SU-DHL-6 (cell line): Measurements from ENCODE around the gene PRPSAP1.

Experiments
- CTCF ChIP-seq: fragments of 200-600 bp; sonication (generic); IDR thresholded peaks from one replicate; pipeline ENCODE4 v1.5.1; 2017; ENCODE audit warnings: antibody characterized with exemption, mild to moderate bottlenecking, low read length, moderate library complexity; ENCODE audit not compliant: insufficient read depth, poor library complexity, severe bottlenecking
- EZH2phosphoT487 ChIP-seq: fragments of 200-600 bp; sonication (generic), shearing (Covaris generic); conservative IDR thresholded peaks from 2 replicates; pipeline ENCODE4 v1.6.1; 2018; ENCODE audit warnings: mild to moderate bottlenecking, antibody characterized with exemption, low read length, moderate library complexity, mixed read lengths

- TF ChIP-seq CTCF (no peak), EZH2phosphoT487 (no peak)
Measured at GRCh38 chr17:76281573-76282371, 71.9 kb downstream of the PRPSAP1 start.
